HG03460 (cell line): ENCODE measurements around the gene DRC3.

Experiments used
- ATAC-seq: cut with Tn5 transposase; IDR thresholded peaks from one replicate; pipeline ENCODE4 v1.9.1; 2021; ENCODE audit not compliant: unreplicated experiment

The DRC3 gene

DNA sequence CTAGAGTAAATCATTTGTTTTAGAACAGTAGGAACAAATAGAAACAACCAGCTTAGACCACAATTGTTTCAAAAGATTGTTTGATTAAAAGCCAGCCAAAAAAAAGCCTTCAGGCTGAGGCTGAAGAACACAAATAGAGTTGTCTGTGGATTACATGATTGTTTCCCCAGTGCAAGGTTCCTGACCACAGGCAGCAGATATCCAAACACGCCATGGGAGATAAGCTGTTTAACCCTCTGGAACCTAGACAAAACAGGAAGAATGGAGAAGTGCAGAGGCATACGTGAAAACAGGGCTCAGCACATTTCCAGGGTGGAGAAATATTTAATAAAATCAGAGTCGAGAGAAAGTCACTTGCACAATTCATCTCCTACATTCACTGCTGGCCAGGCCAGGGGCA lies 45.3 kb downstream of the DRC3 start:
- ATAC-seq, result no peak

DNA sequence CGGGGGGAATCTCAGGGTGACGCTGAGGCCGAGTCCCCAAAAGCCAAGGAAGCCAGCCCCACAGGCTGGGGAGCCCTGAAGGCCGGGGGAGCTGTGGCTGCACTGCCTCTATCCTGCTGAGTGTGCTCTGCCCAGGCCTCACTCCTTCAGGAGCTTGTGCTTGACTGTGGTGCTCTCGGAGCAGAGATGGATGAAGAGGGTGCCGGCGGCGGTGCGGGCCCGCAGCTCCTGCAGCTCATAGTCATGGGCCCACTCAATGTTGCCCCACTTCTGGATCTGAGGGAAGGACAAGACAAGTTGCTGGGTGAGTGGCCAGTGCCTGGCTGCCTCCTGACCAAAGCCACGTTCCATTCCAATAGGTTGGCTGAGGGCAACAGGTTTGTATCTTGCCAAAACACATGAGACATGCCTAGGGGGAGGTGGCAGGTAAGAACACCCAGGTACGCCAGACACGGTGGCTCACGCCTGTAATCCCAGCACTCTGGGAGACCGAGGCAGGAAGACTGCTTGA lies 45.8 kb downstream of the DRC3 start:
- ATAC-seq, result no peak

DNA sequence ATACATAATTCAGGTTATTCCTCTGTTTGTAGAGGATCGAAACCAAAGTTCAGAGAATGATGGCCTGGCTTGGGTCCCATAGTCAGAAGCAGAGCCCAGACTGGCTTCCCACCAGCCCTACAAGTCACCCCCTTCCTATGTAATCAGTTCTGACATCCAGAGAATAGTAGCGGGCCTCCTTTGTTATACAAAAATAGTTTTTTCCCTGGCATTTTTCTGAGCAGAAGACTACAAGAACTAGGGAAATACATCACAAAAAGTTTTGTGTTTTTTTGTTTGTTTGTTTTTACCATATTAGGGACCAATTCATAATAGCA lies 47.1 kb downstream of the DRC3 start:
- no peak for ATAC-seq

DNA sequence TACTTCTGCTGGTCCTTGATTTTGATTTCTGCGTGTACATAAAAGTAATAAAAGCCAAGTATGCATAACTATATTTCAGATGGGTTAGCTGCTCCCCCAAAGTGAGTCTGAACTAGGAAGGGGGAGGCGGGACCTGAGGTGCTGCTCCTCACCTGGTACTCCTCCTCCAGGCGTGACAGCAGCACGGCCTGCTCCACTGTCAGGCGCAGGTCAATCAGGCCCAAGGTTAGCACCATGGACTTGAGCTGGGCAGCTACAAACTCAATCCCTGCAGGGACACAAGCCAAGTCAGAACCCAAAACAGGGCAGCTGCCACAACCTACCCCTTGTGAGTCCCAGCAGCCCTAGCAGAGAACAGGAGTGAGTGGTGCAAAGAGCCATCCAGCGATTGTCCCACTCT lies 48.3 kb downstream of the DRC3 start:
- ATAC-seq, result no peak

DNA sequence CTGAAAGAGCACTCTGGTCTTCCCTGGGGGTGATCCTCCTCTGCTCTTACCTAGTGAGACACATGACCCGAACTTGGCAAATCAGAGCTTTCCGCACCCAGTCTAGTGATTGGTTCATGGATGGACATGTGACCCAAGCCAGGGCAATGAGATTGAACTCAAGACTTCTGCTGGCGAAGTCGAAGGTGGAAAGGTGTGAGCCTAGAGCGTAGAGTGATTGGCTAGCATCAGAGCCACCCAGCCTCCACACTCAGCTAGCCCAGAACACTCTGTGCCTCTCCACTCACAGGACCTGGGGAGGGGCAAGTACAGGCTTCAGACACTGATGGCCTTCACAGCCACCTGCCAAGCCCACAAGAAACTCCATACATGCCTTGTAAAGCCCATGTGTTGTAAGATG lies 48.7 kb downstream of the DRC3 start:
- no peak for ATAC-seq

DNA sequence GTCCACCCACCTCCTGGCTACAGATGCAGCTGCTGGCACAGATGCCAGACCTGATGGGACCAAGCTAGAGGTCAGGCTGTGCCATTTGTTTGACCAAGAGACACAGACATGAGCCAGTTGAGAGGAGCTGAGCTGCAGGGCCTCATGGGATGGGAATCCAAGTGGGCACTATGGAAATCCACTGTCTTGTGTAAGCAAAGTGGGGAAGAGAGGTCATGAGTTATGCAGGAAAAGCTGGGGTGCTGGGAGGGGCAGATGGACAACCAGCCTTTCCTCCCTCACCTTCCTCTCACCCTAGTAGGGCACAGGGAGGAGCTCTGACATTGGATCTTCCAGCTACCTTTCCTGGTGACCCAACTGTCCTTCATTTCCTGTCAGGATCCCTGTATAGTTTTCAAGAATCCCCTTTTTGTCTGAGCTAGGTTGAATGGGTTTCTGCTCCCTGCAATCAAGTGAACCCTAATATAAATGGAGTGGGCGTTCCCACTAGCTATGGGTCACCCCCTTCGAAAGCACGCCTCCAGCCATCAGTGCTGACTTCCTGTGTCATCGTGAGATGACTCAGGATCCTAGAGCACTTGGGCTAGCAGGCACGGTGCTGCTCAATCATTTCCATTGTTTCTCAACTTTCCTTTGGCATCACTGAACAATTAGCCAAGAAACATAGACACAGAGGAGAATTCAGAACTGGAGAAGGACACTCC lies 52.7 kb downstream of the DRC3 start:
- ATAC-seq, result peak; percentile 62

DNA sequence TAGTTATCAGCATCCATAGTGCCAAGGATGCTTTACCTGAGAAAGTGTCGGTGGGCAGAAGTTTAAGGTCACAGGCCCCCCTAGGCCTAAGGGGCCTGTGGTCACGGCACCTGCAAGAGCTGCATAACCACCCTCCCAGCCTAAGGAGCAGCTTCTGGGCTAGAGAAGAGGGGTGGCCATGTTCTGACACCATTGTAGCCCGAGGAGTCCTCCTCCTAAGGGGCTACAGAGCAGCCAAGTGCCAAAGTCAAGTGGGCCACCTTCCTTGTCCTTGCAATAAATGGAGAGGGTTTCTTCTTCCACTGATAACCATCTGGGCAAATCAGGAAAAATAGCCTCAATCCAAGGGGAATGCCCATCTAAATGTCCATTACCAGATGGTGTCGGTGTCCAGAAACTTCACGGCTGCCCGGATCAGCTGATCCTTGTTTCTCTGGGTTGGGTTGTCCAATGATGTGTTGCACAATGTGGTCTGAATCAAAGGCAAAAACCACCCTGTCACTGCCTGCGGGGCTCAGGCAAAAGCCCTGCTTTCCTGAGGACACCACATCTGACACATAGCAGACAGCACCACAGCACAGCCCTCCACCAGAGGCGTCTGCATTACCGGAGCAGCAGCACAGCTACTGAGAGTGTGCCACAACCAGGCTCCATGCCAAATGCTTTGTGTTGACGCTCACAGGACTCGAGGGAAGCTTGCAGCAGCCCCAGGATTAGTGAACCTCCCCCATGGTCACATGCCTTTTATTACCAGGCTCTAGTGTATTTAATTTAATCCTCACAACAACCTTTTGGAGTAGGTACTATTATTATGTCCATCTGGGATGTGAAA lies 53.5 kb downstream of the DRC3 start:
- ATAC-seq, result peak; percentile 17

DNA sequence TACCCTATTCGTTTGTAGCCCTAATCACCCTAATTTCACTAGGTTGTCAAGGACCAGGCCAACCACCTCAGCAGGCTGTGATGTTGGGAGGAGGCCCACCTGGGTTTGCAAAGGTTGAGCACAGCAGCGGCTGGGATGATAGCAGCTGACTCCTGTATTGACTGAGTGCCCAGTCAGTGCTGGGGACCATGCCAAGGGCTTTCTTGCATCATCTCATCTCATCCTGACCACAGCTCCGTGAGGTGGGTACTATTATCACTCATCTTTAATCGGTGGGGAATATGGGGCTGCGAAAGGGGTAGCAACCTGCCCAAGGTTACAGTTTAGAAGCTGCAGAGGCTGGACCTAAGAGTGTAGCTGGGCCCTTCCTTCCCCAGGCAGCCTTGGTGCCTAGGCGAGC lies 54.6 kb downstream of the DRC3 start:
- ATAC-seq, result no peak

DNA sequence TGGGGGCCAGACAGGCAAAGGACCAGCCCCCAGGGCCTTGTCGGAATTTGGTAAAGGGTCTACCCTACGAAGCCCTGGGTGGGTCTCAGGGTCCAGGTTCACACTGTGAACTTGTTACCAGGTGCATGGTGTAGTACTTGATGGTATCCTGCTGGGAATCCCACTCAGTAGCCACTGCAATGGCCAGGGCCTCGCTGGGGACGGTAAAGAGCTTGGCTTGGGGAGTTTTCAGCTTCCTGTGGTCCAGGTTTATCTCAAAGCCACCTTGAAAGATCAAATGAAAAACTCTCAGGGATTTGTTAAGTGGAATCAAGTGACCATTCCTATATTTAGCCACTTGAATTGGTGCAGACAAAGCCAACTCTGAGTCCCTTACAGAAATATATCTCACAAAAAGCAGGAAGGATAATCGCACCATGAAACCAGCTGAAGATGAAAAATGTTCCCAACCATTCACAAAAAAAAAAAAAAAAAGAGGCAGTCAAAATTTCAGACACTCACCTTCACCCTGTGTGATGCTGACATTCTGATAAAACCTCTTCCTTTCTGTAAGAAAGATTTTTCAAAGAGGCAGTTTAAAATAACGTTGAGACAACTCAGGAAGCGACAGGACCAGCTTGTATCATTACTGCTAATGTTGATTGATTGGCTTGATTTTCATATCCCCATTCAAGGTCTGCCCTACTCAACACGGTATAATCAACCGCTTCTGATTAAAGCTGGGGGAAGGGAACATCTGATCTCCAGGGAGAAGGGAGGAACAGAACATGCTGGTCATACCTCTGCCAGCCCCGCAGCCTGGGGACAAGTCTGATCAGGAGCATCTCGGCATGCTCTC lies 55.7 kb downstream of the DRC3 start:
- no peak for ATAC-seq

DNA sequence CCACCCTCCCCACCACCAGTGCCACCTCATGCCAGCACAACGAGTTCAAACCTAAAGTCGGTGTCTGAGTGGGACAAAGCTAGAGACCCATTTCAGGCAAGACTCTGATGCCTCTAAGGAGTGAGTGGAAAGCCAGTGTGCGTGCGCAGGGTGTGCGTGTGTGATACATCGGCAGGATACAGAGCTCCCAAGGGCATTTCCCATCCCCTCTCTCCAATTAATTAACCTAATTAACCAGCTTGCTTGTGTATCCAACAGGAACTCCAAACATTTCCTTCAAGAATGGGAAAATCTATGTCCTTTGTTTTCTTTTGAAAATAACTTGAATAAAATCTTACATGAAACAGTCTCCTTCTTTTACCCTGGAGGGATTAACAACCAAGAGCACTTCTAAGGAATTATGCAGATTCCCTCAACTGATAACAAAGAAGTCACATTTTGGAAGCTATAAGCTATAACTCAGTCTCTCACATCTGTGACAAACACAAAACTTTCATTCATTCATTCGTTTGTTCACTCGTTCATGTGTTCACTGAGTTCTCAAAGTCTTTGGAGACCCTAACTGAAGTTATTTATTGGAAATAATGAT lies 56.4 kb downstream of the DRC3 start:
- no peak for ATAC-seq

DNA sequence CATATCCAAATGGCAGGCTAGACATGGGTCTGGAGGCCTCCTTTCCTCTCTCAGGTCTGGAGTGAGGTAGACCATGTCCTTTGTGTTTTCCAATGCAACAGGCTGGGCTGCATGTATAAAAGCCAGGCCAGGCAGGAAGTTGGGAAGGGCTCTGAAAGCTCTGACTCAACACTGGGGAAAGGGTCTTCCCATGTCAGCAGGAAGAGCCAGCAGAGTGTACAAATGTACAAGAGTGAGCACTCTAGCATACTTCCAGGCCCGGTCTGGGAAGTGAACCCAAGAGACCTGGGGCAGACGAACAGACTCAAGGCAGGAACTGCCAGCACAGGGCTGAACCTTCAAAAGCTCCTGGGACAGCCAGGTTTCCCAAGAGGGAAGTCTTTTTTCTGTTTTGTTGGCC lies 59.3 kb downstream of the DRC3 start:
- ATAC-seq, result no peak

DNA sequence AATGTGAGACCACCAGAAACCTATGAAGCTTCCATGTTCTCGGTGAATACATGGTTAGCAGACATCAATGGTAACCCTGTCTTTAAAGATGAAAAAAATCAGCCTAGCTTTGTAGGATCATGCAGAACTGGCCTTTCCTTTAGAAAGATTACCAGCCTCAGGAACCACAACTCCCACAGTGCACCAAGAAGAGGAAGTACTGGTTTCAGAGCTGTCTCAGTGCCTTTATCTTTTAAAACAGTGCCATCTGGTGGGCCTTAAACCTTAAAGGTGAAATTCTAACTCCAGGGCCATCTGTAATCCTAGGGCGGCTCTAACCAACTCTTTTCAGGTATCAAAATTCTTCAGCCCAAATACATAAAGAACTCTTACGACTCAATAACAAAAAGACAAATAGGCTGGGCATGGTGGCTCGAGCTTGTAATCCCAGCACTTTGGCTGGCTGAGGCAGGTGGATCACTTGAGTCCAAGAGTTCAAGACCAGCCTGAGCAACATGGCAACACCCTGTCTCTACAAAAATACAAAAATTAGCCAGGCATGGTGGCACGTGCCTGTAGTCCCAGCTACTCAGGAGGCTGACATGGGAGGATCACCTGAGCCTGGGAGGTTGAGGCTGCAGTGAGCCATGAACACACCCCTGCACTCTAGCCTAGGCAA lies 60.9 kb downstream of the DRC3 start:
- ATAC-seq, result no peak

DNA sequence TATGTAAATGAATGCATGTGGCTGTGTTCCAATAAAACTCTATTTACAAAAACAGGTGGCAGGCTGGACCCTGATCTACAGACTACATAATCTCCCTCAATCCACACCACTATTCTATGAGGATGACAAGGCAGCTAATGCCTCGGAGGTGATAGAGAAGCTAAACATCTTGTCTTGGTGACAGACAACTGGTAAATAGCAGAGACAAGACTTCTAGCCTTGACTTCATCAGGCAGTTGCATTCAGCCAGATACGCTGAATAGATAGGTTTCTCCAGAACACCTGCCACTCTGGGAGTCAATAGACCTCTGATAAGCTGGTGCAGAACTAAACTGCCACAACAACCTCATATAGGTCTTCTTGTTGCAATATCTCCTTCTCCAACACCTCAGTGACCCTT lies 63.0 kb downstream of the DRC3 start:
- no peak for ATAC-seq

DNA sequence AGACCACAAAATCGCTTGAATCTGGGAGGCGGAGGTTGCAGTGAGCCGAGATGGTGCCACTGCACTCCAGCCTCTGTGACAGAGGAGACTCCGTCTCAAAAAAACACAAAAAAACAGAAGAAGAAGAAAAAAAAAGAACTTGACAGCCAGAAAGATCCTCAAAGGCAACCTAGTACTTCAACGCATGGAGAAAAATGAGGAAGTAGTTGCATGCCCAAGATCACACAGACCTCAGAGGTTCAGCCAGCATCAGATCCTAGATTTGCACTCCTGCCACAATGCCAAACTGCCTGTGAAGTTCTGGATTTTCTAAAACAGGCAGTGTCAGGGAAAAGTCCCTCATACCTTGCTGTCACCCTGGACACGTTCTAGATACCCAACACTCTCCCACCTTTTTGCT lies 64.8 kb downstream of the DRC3 start:
- ATAC-seq, result no peak

DNA sequence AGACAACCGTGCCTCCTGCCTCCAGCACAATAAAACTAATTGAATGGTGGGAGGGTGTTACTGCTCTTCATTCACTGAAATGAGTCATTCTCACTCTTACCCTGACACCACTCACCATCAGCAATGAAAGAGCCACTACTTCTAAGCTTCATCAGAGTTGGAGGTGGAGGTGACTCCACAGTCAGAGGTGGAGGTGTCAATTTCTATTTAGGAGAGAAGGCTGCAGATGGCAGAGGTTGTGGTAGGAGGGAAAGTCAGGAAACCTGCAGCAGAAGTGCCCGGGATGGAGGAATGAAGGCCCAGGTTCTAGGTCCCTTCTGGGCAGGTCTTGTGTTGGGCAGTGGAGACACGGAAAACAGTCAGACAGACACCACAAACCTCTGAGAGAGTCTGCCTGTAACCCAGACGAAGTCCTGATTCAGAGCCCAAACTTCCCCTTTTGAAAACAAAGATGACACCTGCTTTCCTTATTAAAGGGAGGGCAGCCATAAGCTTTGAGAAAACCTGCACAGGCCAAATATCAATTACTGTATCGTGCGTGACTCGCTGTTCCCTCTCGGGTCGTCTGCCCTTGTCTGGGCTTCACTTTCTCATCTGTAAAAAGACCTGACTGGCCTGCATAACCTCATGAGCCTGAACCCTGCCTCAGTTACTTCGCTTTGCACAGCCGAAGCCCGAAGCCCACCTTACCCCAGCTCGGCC lies 65.6 kb downstream of the DRC3 start:
- no peak for ATAC-seq

DNA sequence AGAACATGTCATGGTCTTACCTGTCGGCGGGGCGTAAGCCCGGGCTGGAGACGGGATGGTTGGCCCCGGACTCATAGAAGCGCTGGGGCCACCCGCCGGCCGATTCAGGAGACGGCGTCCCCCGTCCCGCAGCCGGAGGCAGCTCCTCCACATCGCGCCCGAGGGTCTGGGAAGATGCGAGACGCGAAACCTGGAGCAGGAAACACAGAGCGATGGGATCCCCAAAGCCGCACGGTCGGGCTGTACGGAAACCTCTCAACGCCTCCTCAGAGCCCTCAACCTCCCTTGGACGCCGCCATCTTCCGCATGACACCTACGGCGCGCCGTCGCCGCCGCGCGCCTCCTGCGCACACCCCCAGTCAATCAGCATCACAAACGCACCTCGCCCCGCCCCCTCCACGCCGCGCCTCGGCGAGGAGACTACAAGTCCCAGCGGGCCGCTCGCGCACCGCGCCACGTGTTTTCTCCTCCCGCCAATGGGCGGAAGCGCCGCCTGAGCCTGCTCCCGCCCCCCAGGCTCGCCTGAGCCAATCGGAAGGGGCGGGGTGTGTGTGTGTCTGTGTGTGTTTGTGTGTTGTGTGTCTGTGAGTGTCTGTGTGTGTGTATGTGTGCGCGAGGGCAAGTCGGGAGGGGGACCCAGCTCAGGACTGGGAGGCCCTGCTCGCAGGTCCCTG lies 66.3 kb downstream of the DRC3 start, which contains the start of the genes ATPAF2 and GID4:
Gene ATPAF2 (minus strand): TSS at position 308 of the 674 bp plus-strand sequence. CDS start 155 bp downstream, at position 153.
Gene GID4 (plus strand): TSS at position 548 of the 674 bp plus-strand sequence. CDS start 57 bp downstream, at position 605.
- ATAC-seq, result peak; percentile 88

DNA sequence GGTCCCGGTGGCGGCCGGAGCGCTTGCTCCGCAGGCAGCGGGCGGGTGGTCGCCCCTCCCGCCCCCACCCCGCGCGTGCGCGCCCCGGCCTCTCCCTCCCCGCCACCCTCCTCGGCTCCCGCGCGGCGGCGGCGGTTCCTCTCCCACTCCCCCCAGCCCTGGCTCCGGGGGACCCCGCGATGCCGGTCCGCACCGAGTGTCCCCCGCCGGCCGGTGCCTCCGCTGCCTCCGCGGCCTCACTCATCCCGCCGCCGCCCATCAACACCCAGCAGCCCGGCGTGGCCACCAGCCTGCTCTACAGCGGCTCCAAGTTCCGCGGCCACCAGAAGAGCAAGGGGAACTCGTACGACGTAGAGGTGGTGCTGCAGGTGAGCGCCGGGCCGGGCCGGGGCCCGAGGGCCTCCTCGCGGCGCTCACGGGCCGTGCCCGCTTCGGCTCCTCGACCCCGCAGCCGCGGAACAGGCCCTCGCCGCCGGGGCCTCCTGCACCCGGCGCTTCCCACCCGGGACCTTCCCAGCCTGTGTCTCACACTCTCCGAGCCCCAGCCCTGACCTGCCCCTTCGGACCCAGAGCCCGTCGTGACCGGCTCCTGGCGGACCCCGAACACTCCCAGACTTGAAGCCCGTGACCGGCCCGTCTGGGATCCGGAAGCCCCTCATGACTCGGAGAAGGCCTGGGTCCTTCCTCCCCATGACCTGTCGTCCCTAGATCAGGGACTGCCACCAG lies 67.0 kb downstream of the DRC3 start:
- peak; percentile 23 for ATAC-seq

DNA sequence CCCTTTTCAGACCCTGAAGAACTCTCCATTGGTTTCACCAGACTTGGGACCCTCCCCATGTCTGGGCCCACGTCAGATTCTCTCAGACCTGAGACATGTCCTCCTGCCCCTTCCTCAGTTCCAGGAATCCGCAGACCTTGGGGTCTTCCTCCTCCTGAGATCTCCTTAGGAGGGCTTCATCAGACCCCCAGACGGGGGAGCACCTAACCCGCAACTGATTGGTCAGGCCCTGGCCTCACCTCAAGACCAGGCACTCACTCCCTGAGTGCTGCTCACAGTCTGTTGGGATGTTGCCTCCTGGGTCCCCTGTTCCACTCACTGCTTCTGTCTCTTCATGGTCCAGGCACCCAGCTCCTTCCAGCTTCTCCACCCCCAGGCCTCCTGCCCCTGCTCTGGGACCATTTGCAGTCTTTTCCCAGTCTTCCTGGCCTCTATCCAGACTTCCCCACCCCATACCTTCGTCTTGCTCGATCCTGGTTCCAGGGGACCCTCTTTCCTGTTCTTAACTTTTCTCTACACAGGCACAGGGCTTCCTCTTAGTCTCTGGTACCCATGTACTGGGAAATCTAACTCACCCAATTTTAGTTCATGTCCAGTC lies 67.7 kb downstream of the DRC3 start:
- no peak for ATAC-seq
